Measurements from ENCODE around the gene TSSC4.

DNA sequence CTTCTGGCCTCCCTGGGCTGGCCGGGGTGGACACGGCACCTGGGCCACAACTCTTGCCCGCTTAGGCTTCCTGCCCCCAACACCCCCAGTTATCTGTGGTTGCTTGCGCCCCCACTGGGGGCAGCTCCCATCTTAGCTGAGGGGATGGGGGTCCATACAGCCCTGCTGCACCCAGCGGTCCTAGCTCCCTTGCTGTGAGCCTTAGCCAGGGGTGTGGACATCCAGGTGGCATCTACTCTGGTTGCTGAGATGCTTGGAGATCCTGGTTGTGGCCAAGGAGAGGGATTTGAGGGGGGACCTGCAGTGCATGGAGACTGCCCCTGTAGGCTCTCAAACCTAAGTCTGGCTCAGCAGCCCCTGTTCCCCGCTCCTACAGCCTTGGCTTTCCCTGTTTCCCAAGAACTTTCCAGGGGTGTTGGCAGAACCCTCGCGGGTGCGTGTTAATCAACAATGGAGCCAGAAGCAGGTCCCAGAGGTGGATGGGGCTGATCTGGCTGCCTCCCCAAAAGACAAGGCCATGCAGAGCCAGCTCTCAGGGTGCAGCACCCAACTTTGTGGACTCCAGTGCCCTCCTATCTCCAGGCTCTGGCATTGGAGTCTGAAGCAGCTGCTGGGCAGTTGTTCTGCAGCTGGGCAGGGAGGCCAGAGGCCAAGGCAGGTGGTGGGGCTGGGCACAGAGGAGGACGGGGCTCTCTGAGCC lies 47.6 kb downstream of the TSSC4 start:
- TF ChIP-seq, protein P1, sequence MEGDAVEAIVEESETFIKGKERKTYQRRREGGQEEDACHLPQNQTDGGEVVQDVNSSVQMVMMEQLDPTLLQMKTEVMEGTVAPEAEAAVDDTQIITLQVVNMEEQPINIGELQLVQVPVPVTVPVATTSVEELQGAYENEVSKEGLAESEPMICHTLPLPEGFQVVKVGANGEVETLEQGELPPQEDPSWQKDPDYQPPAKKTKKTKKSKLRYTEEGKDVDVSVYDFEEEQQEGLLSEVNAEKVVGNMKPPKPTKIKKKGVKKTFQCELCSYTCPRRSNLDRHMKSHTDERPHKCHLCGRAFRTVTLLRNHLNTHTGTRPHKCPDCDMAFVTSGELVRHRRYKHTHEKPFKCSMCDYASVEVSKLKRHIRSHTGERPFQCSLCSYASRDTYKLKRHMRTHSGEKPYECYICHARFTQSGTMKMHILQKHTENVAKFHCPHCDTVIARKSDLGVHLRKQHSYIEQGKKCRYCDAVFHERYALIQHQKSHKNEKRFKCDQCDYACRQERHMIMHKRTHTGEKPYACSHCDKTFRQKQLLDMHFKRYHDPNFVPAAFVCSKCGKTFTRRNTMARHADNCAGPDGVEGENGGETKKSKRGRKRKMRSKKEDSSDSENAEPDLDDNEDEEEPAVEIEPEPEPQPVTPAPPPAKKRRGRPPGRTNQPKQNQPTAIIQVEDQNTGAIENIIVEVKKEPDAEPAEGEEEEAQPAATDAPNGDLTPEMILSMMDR (IDR thresholded peaks at IDR 0.05) = no peak
- no peak for TF ChIP-seq POLR2A (IDR thresholded peaks at IDR 0.05)

Data from right lobe of liver (tissue), 4 donors.